HG03558 (cell line): ENCODE measurements around the gene LCN2.

Source experiments
- ATAC-seq: cut with Tn5 transposase; IDR thresholded peaks from one replicate; pipeline ENCODE4 v1.9.1; 2021; ENCODE audit warnings: moderate number of reproducible peaks; ENCODE audit not compliant: unreplicated experiment; ENCODE audit errors: extremely low read depth

Gene LCN2

DNA sequence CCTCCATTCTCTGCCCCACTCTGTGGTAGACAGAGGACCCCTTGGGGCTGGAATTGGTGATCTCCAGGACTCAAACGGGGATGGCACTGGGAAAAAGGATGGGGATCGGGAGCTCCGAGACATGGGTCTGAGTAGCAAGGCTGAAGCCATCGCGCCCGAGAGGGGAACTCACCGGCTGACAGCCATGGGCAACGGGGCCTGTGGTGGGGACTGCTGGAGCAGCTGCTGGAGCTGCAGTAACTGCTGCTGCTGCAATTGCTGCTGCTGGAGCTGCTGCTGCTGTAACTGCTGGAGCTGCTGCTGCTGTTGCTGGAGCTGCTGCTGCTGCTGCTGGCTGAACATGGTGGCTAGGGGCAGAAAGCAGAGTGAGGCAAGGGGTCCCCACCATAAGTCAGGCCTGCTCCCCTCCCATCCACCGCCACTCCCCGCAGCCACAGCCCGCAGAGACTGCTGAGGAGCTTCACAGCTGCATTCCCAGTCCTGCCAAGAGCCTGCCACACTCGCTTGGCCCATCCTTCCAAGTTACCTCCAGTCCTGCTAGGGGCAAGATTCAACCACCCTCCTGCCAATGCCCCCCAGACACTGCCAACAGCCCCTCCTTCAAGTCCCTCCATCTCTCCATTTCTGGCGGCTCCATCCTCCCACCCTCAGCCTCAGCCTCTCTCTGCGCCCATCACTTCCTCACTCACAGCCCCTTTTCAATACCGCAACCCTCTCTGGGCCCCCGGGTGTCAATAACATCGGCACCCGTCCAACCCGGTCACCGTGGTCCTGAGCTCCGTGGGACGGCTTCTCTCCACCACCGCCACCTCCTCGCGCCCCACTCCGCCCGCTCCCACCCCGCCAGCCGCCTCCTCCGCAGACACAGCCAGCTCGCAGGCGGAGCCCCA is 41.5 kb downstream of the LCN2 start:
- no peak for ATAC-seq

DNA sequence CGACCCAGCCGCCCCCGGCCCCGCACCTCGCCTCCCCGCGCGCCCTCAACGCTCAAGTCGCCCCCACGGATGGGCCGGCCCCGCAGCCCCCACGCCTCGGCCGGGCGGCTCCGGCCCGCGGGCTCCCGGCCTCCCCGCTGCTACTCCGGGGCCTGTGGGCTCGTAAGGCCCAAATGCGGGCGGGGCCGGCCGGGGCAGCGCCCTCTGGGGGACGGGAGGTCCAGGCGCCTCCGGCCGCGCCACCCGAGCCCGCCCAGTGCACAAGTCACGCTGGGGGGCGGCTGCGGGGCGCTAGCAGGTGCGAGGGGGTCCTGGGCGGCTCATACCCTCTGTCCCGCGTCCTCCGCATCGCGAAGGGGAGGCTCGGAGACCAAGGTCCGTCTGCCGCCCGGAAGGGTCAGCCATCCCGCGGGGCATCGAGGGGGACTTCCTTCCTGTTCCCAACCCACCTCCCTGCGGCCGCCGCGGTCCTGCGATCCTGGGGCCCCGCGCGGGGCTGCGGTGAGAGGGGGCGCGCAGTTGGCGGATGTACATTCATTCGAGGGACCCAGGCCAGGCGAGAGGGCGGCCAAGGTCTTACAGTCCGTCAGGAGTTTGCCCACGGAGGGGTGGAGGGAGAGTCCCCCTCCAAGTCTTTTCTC is 42.3 kb downstream of the LCN2 start, which contains the start of gene CIZ1:
CIZ1 (minus strand) TSS at position 167 of the 641 bp plus-strand sequence. CDS start 715 bp downstream, outside the sequence.
- ATAC-seq, result no peak

DNA sequence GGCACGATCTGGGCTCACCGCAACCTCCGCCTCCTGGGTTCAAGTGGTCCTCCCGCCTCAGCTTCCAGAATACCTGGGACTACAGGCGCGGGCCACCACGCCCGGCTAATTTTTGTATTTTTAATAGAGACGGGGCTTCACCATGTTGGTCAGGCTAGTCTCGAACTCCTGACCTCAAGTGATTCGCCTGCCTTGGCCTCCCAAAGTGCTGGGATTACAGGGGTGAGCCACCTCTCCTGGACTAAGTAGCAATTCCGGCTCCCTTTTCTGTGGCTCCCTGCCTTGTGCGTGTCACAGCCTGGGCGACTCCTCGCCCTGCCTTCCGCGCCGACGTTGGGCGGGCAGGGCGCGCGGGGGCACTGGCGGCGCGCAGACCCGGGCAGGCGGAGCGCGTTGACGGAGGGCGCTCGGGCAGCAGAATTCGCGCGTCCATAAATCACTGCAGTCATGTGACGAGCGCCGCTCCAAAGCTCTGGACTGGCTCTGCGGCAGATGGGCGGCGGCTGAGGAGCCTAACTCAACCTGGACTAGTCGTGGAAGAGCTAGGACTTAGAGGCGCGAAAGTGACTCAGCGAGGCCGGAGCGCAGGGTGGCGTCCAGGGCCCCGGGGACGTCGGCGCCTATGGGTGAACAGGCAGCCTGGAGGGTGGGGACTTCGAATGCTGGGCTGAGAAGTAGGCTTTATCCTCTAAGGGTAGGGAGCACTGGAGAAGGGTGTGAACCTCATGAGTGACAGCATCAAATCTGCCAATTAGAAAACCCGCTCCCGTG is 43.5 kb downstream of the LCN2 start:
- ATAC-seq, result peak; percentile 56

DNA sequence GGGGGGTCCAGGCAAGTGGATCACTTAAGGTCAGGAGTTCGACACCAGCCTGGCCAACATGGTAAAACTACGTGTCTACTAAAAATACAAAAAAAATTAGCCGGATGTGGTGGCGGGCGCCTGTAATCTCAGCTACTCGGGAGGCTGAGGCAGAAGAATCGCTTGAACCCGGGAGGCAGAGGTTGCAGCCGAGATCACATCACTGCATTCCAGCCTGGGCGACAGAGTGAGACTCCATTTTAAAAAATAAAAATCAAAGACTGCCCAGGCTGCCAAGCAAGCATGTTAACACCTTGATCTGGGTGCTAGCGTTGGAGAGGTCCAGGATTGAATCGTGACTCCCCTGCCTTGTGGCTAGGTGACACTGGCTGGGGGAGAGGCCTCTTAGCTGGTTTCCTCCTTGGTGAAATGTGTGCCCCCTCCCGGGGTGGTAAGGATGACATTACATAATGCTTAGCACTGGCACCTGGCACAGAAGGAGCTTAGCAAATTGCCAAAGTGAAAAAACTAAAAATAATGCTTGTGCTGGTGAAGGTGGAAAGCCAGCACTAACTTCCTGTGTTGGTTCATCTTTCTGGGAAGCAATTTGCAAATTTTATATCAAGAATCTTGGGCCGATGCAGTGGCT is 44.3 kb downstream of the LCN2 start:
- ATAC-seq, result no peak

DNA sequence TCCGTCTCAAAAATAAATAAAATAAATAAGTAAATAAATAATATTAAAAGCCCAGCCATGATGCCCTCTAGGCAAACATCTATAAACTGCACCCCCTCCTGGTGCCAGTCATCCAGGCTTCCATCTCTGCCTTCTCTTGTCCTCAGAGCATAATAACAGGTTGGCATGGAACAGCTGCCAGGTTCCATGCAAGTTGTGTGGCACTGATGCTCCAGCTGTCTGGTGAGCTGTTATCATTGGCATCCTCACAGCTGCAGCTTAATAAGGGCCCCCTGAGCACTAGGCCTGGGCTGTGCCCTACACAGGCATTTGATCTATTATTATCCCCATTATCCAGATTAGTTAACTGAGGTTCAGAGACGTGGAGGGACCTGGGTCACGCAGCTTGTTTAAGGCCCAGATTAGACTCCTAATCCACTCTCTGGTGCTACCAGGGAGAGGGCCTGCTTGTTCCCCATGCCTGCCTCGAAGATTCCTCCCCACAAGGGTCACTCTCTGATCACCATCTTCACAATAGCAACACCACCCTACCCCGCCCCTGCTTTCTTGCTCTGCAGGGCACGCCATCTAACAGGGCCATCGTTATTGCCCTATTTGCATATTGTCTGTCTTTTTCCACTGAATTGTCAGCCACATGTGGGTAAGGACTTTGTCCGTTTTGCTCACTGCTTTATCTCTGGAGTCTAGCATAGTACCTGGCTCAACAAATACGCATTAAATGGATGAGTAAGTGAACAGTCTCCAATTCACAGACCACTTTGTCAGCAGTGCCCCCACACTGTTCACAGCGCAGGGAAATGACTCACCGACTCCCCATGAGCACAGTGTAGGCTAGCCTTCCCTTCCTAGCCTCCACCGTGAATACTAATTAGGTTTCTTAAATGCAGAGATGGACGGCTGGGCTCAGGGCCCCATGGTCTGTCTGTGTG is 52.5 kb downstream of the LCN2 start:
- ATAC-seq, result no peak

DNA sequence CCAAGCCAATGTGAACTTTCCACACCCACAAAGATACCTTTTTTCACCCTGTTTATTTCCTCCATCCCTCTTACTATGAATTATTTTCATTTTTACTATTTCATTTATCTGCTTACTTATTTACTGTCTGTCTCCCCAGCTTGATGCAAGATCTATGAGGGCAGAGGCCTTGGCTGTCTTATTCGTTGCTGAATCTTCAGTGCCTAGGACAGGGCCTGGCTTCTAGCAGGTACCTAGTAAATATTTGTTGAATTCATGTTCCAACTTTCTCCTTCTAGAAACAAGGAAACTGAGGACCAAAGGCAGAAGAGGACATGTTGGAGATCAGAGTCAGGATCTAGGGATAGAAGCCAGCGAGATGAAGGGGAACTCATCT is 53.4 kb downstream of the LCN2 start:
- ATAC-seq, result no peak
